Activated naive CD4-positive, alpha-beta T cell treated with anti-CD3 and anti-CD28 coated beads for 36 hours (primary cell): ENCODE data around the gene GJA10. TPM values are rescaled to one million over a fixed set of nuclear protein-coding genes. Genes with fewer than 3 reads are reported as not detected.

Source experiments
- CTCF ChIA-PET: fragments of 350-600 bp; sonication (Branson Sonifier 250); formaldehyde crosslinking; loops from one replicate; lab custom pipeline; 2021; ENCODE audit warnings: antibody characterized with exemption; lab: Charles Lee
- DNase-seq: peaks from one replicate; pipeline ENCODE4 v3.0.0-alpha.2; 2020
- H3K27ac Mint-ChIP-seq: one replicate; pipeline ENCODE4 v1.8.0; 2021; ENCODE audit warnings: mild to moderate bottlenecking, mixed read lengths
- H3K27me3 Mint-ChIP-seq: one replicate; pipeline ENCODE4 v1.8.0; 2021; ENCODE audit warnings: low read depth, mixed read lengths
- H3K36me3 Mint-ChIP-seq: one replicate; pipeline ENCODE4 v1.8.0; 2021; ENCODE audit warnings: low read depth, mixed read lengths
- H3K4me1 Mint-ChIP-seq: one replicate; pipeline ENCODE4 v1.8.0; 2021; ENCODE audit warnings: low read depth, mixed read lengths
- H3K4me3 Mint-ChIP-seq: one replicate; pipeline ENCODE4 v1.8.0; 2021; ENCODE audit warnings: mild to moderate bottlenecking, moderate library complexity, mixed read lengths
- H3K9me3 Mint-ChIP-seq: one replicate; pipeline ENCODE4 v1.8.0; 2021; ENCODE audit warnings: mixed read lengths
- intact Hi-C: fragments of 100-400 bp; cut with micrococcal nuclease; formaldehyde crosslinking; loops from one replicate; pipeline ENCODE4 v1.15.1; 2023
- total RNA-seq, 2 experiments: library from RNA; stranded (reverse); gene quantifications; one replicate each; pipeline ENCODE4 v1.2.3, GENCODE V29; 2021

The GJA10 gene
- total RNA-seq, 2 experiments from 2014 or later: not detected

GRCh38 chr6:89921691-89922090 is 27.4 kb downstream of the GJA10 start:
- Mint-ChIP-seq H3K4me1 (peaks cover 6% of the 10 kb centered on the region), H3K9me3 (peaks cover 7% of the 10 kb centered on the region), H3K27ac (no peak overlapping the region), H3K27me3 (no peaks in the 10 kb centered on the region), H3K36me3 (peaks cover 2% of the 10 kb centered on the region), H3K4me3 (no peak overlapping the region)
- DNase-seq: no peak
- intact Hi-C loops: no loop called here
- CTCF ChIA-PET: interaction anchor here (0.6 kb wide), 1 partner anchor 153 kb away, joined by 4 read pairs; no protein-coding TSS in a partner anchor

- no peak overlapping the region for H3K27ac Mint-ChIP-seq
- no peaks in the 10 kb centered on the region for H3K27me3 Mint-ChIP-seq
- peaks cover 2% of the 10 kb centered on the region for H3K9me3 Mint-ChIP-seq
- CTCF ChIA-PET: no interaction called here
- H3K4me3 Mint-ChIP-seq: no peak overlapping the region
- intact Hi-C loops: no loop called here
- H3K4me1 Mint-ChIP-seq: peaks cover 32% of the 10 kb centered on the region
- no peak for DNase-seq
- H3K36me3 Mint-ChIP-seq: peaks cover 26% of the 10 kb centered on the region
These were observed 30.0 kb downstream of the GJA10 start for GRCh38 chr6:89924231-89924630.

DNA sequence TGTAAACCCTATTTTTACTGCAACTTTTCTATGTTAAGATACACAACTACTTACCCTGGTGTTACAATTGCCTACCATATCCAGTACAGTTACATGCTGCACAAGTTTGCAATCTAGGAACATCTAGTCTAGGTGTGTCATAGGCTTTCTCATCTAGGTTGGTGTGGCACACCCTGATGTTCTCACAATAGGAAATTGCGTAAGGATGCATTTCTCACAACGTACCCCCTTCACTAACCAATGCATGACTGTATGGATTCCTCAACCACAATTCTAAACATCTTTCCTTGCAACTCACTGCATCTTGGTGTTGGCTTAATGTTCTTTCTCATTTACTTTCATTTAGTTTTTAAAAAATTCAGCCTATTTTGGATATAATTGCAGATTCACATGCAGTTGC is 31.6 kb downstream of the GJA10 start:
- Mint-ChIP-seq H3K36me3 (peaks cover 37% of the 10 kb centered on the region), H3K27ac (no peak overlapping the region), H3K27me3 (no peaks in the 10 kb centered on the region), H3K4me1 (peaks cover 45% of the 10 kb centered on the region), H3K9me3 (peaks cover 2% of the 10 kb centered on the region), H3K4me3 (no peak overlapping the region)
- CTCF ChIA-PET: no interaction called here
- DNase-seq: no peak
- intact Hi-C loops: loop anchor here (5.0 kb wide), 3 partner anchors 54 to 551 kb away; partner anchors contain the start of gene MDN1

- H3K27ac Mint-ChIP-seq: peak overlapping the region; percentile 81
- peaks cover 54% of the 10 kb centered on the region for H3K4me1 Mint-ChIP-seq
- DNase-seq: no peak
- H3K4me3 Mint-ChIP-seq: no peak overlapping the region
- peaks cover 2% of the 10 kb centered on the region for H3K9me3 Mint-ChIP-seq
- H3K36me3 Mint-ChIP-seq: peaks cover 45% of the 10 kb centered on the region
- H3K27me3 Mint-ChIP-seq: no peaks in the 10 kb centered on the region
- intact Hi-C loops: loop anchor here (5.0 kb wide), 3 partner anchors 55 to 550 kb away; partner anchors contain the start of gene MDN1
- CTCF ChIA-PET: no interaction called here
These were observed 33.0 kb downstream of the GJA10 start for GRCh38 chr6:89927264-89927663.

DNA sequence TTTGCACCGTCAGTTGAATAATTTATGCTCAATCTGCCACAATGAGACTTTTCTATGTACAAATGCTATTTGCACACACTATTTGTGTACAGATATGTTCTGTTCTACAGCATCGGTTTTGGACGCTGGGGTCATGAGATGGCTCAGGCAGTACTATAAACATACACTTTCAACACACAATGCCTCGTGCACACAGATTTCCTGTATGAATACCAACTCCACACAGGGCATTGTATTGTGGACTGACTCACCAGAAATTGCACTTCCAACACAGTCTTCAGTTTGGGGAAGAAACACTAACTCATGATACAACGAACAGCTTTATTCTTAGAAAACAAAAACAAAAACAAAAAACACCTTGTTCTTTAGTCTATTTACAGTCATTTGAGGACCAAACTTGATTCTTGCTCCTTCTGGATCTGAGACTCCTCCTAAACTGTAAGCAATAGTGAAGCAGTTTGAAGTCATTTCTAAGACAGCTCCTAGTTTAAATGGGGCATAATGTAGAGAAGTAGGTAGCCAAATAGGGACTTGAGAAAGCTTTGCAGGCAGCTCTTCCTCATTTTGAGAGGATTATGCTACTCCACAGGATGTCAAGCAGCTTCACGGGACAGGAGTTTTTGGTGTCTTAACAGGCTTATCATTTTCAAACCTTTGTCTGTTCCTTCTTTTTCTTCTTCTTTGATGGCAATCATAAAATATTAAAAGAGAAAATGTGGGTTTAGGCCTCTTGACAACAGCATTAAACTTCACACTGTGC is 33.7 kb downstream of the GJA10 start:
- Mint-ChIP-seq H3K9me3 (peaks cover 2% of the 10 kb centered on the region), H3K36me3 (peaks cover 46% of the 10 kb centered on the region), H3K4me3 (no peak overlapping the region), H3K27ac (peak overlapping the region; percentile 81), H3K27me3 (no peaks in the 10 kb centered on the region), H3K4me1 (peaks cover 54% of the 10 kb centered on the region)
- no peak for DNase-seq
- CTCF ChIA-PET: interaction anchor here (0.8 kb wide), 1 partner anchor 15 kb away, joined by 3 read pairs; no protein-coding TSS in a partner anchor
- intact Hi-C loops: loop anchor here (5.0 kb wide), 3 partner anchors 56 to 549 kb away; partner anchors contain the start of gene MDN1

DNA sequence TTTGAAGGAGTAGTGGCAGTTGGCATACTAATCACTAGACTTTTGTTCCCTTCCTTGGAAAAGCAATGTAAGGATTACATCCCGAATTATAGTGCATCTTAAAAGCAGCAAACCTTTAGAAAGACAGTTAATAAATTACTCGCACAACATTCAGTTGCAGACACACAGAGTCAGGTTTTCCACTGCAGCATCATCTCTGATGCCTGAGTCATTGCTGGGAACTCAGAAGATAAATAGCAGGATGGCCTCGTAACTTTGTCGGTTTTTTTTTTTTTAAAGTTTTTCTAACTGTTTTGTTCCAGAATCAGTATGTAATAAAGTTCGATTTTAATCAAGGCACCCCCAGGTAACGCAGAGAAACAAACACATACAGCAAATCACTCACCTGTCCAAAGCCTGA is 34.3 kb downstream of the GJA10 start:
- Mint-ChIP-seq H3K27ac (peak overlapping the region; percentile 81), H3K4me1 (peaks cover 59% of the 10 kb centered on the region), H3K27me3 (no peaks in the 10 kb centered on the region), H3K36me3 (peaks cover 51% of the 10 kb centered on the region), H3K4me3 (no peak overlapping the region), H3K9me3 (peaks cover 2% of the 10 kb centered on the region)
- DNase-seq: peak; percentile 77
- CTCF ChIA-PET: no interaction called here
- intact Hi-C loops: loop anchor here (5.0 kb wide), 3 partner anchors 56 to 549 kb away; partner anchors contain the start of gene MDN1

- CTCF ChIA-PET: interaction anchor here (2.4 kb wide), 1 partner anchor 10 kb away, joined by 14 read pairs; no protein-coding TSS in a partner anchor
- Mint-ChIP-seq H3K27ac (peak overlapping the region; percentile 69), H3K36me3 (peaks cover 59% of the 10 kb centered on the region), H3K9me3 (no peaks in the 10 kb centered on the region), H3K4me1 (peaks cover 63% of the 10 kb centered on the region), H3K27me3 (no peaks in the 10 kb centered on the region), H3K4me3 (no peak overlapping the region)
- intact Hi-C loops: no loop called here
- no peak for DNase-seq
These were observed 36.5 kb downstream of the GJA10 start for GRCh38 chr6:89930789-89931188.

- peak overlapping the region; percentile 79 for H3K27ac Mint-ChIP-seq
- no peak overlapping the region for H3K4me3 Mint-ChIP-seq
- DNase-seq: no peak
- peaks cover 65% of the 10 kb centered on the region for H3K36me3 Mint-ChIP-seq
- CTCF ChIA-PET: no interaction called here
- H3K4me1 Mint-ChIP-seq: peaks cover 57% of the 10 kb centered on the region
- H3K9me3 Mint-ChIP-seq: no peaks in the 10 kb centered on the region
- no peaks in the 10 kb centered on the region for H3K27me3 Mint-ChIP-seq
- intact Hi-C loops: no loop called here
These were observed 38.1 kb downstream of the GJA10 start for GRCh38 chr6:89932245-89932802.

GRCh38 chr6:89934685-89935366 is 40.6 kb downstream of the GJA10 start:
- no peaks in the 10 kb centered on the region for H3K9me3 Mint-ChIP-seq
- peaks cover 59% of the 10 kb centered on the region for H3K36me3 Mint-ChIP-seq

DNA sequence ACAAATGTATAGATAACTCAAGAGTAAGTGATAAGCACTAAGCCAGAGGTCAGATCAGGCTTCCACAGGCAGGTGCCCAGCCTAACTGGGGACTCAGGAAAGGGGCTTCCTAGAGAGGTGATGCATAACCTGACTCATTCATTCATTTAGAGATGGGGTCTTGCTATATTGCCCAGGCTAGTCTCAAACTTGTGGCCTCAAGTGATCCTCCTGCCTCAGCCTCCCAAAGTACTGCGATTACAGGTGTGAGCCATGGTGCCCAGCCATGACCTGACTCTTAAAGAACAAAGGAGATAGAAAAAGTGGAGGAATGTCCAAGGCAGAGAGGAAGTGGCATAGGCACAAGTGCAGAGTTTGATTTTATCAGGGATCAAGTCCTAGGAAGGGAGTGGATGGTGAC is 41.9 kb downstream of the GJA10 start:
- Mint-ChIP-seq H3K27me3 (no peaks in the 10 kb centered on the region), H3K27ac (no peak overlapping the region), H3K9me3 (no peaks in the 10 kb centered on the region), H3K4me3 (no peak overlapping the region), H3K4me1 (peaks cover 53% of the 10 kb centered on the region), H3K36me3 (peaks cover 59% of the 10 kb centered on the region)
- DNase-seq: no peak
- CTCF ChIA-PET: interaction anchor here (1.2 kb wide), 1 partner anchor 49 kb away, joined by 3 read pairs; no protein-coding TSS in a partner anchor
- intact Hi-C loops: no loop called here

More at GRCh38 chr6:89934685-89935366, 40.6 kb downstream of the GJA10 start:
- CTCF ChIA-PET: no interaction called here
- Mint-ChIP-seq H3K4me1 (peaks cover 49% of the 10 kb centered on the region), H3K27me3 (no peaks in the 10 kb centered on the region), H3K27ac (no peak overlapping the region), H3K4me3 (no peak overlapping the region)
- no peak for DNase-seq
- intact Hi-C loops: no loop called here

DNA sequence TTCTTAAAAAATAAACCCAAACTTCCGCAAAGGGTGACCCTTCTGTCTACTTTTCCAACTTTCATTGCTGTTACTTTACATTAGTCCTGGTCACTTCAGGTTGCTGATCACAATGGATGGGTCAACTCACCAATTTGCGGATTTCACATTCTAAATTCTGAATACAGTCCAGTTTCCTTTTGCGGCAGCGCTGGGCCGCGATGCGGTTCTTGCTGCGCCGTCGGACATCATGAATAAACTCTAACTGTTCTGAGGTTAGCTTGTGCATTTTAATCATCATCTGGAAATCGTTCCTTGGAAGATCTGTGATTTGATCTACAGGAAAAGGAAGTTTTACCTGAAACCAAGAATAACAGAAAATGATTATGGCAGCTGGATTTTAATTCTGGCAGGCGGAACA is 43.7 kb downstream of the GJA10 start:
- CTCF ChIA-PET: interaction anchor here (0.6 kb wide), 1 partner anchor 491 kb away, joined by 3 read pairs; no protein-coding TSS in a partner anchor
- Mint-ChIP-seq H3K9me3 (no peaks in the 10 kb centered on the region), H3K4me3 (no peak overlapping the region), H3K4me1 (peaks cover 59% of the 10 kb centered on the region), H3K36me3 (peaks cover 51% of the 10 kb centered on the region), H3K27me3 (no peaks in the 10 kb centered on the region), H3K27ac (no peak overlapping the region)
- intact Hi-C loops: no loop called here
- DNase-seq: no peak

DNA sequence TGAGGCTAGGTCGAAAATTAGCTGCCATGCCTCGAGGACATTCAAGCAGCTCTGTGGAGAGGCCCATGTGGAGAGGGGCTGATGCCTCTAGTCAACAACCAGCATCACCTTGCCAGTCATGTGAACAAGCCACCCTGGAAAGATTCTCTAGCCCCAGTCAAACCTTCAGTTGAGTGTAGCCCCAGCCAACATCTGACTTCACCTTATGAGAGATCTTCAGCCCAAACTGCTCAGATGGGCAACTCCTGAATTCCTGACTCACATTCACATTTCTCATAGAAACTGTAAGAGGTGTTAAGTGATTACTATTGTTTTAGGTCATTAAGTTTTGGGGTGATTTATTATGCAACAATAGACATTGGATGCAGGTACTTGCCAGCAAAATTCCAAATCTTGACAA is 44.9 kb downstream of the GJA10 start:
- Mint-ChIP-seq H3K4me1 (peaks cover 63% of the 10 kb centered on the region), H3K27me3 (no peaks in the 10 kb centered on the region), H3K9me3 (no peaks in the 10 kb centered on the region), H3K4me3 (no peak overlapping the region), H3K27ac (peak overlapping the region; percentile 51), H3K36me3 (peaks cover 50% of the 10 kb centered on the region)
- intact Hi-C loops: no loop called here
- peak; percentile 32 for DNase-seq
- CTCF ChIA-PET: interaction anchor here (0.7 to 2.1 kb wide), 4 partner anchors 144 to 278 kb away, joined by 3 to 11 read pairs (median 4); no protein-coding TSS in a partner anchor
